ENCODE data around the gene RPL13A. TPM values are rescaled to one million over a fixed set of nuclear protein-coding genes. Genes with fewer than 3 reads are reported as not detected.

The RPL13A gene
- total and polyA plus RNA-seq, 9 donors: 3,682 to 9,736 (median 6,664) TPM

- Histone ChIP-seq H3K4me1 (ENCODE audit: insufficient read depth) (peaks cover 9% of the 10 kb centered on the region), H3K4me3 (peak overlapping the region; percentile 65), H3K36me3 (no peaks in the 10 kb centered on the region), H3K27me3 (no peaks in the 10 kb centered on the region), H3K9me3 (no peaks in the 10 kb centered on the region), H3K27ac (peak overlapping the region in 1 of 2 donors; percentile 0)
- WGBS, 3 donors: 11 to 19% (median 11%) methylated on average over 15 of the region's 15 CpGs
- DNase-seq: no peak
- intact Hi-C loops (cut with DNase I): loop anchor here in 1 of 4 donors (10.0 kb wide), 1 partner anchor 186 kb away; the partner anchor contains the start of gene PRMT1
- TF ChIP-seq POLR2A (IDR thresholded peaks at IDR 0.05): no peak
These were observed 1.6 kb downstream of the RPL13A start for GRCh38 chr19:49488863-49489537.

GRCh38 chr19:49489601-49490167, 2.3 kb downstream of the RPL13A start:
- no peak for DNase-seq
- Histone ChIP-seq H3K36me3 (no peaks in the 10 kb centered on the region), H3K9me3 (no peaks in the 10 kb centered on the region), H3K27ac (peak overlapping the region in 1 of 2 donors; percentile 0), H3K4me1 (ENCODE audit: insufficient read depth) (peaks cover 9% of the 10 kb centered on the region), H3K4me3 (no peak overlapping the region), H3K27me3 (no peaks in the 10 kb centered on the region)
- no peak for TF ChIP-seq POLR2A (IDR thresholded peaks at IDR 0.05)
- no peak for TF ChIP-seq EP300 (IDR thresholded peaks at IDR 0.05)
- TF ChIP-seq CTCF (IDR thresholded peaks at IDR 0.05): no peak
- intact Hi-C loops (cut with DNase I): loop anchor here in 1 of 4 donors (10.0 kb wide), 1 partner anchor 185 kb away; the partner anchor contains the start of gene PRMT1
- WGBS, 3 donors: 29 to 52% (median 38%) methylated on average over 15 of the region's 15 CpGs

- TF ChIP-seq CTCF (IDR thresholded peaks at IDR 0.05) (no peak), EP300 (IDR thresholded peaks at IDR 0.05) (no peak), POLR2A (IDR thresholded peaks at IDR 0.05) (no peak)
- H3K4me3 ChIP-seq: no peak overlapping the region
- 73 to 78% (median 75%) methylated on average over 27 of the region's 27 CpGs for WGBS, 3 donors
- intact Hi-C loops (cut with DNase I): no loop called here
- no peaks in the 10 kb centered on the region for H3K36me3 ChIP-seq
- no peak overlapping the region for H3K27ac ChIP-seq
- peaks cover 9% of the 10 kb centered on the region for H3K4me1 ChIP-seq (ENCODE audit: insufficient read depth)
- no peaks in the 10 kb centered on the region for H3K9me3 ChIP-seq
- peak in 1 of 5 donors; percentile 35 for DNase-seq
- no peaks in the 10 kb centered on the region for H3K27me3 ChIP-seq
These were observed 3.0 kb downstream of the RPL13A start for GRCh38 chr19:49490287-49491029.

- Histone ChIP-seq H3K4me3 (no peak overlapping the region), H3K9me3 (no peaks in the 10 kb centered on the region), H3K27me3 (no peaks in the 10 kb centered on the region), H3K4me1 (ENCODE audit: insufficient read depth) (peaks cover 9% of the 10 kb centered on the region), H3K27ac (no peak overlapping the region), H3K36me3 (no peaks in the 10 kb centered on the region)
- intact Hi-C loops (cut with DNase I): no loop called here
- TF ChIP-seq POLR2A (IDR thresholded peaks at IDR 0.05) (no peak), CTCF (IDR thresholded peaks at IDR 0.05) (no peak), EP300 (IDR thresholded peaks at IDR 0.05) (no peak)
- 61 to 65% (median 62%) methylated on average over 17 of the region's 17 CpGs for WGBS, 3 donors
- DNase-seq: peak in 2 of 5 donors; percentile 31 to 45
These were observed 3.8 kb downstream of the RPL13A start for GRCh38 chr19:49491030-49491803.

Data from ovary (tissue), 9 donors.